SK-N-SH (cell line): ENCODE results near the gene MAGEA3. TPM values are rescaled to one million over a fixed set of nuclear protein-coding genes. Genes with fewer than 3 reads are reported as not detected.

Experiments used
- CTCF ChIA-PET: fragments of 300-600, 350-600 bp; formaldehyde crosslinking; extraction: SDS; loops from one replicate; lab custom pipeline; 2021; lab: Yijun Ruan, JAX
- POLR2A ChIA-PET: fragments of 350-600 bp; sonication (Branson Sonifier 250); formaldehyde crosslinking; extraction: SDS; loops from one replicate; lab custom pipeline; 2020; ENCODE audit warnings: antibody characterized with exemption, inconsistent platforms; lab: Yijun Ruan, JAX
- DNase-seq: peaks from one replicate; pipeline ENCODE4 v3.0.0; 2012
- H2AFZ ChIP-seq: fragments of 200-600 bp; sonication (generic); 2 replicates; pipeline ENCODE4 v1.8.1; 2016; ENCODE audit warnings: antibody characterized with exemption, mild to moderate bottlenecking, low read depth
- H3F3A ChIP-seq: fragments of 200-600 bp; sonication (generic); replicated peaks from 2 replicates; pipeline ENCODE3; 2016; ENCODE audit warnings: antibody characterized with exemption, mild to moderate bottlenecking; ENCODE audit not compliant: insufficient read depth
- H3K27ac ChIP-seq, 2 experiments: fragments of 200-500 bp in 1 of 2; fragments of 200-600 bp in 1 of 2; sonication (Bioruptor generic) in 1 of 2; sonication (generic), shearing (Covaris generic) in 1 of 2; 2 replicates each; pipeline versions ENCODE4 v1.5.1 to v1.6.1; 2014 to 2016; ENCODE audit warnings: low read depth in 2 of 2, inconsistent platforms in 1 of 2, low read length in 1 of 2, mild to moderate bottlenecking in 1 of 2, mixed read lengths in 1 of 2
- H3K27me3 ChIP-seq: fragments of 200-600 bp; sonication (generic), shearing (Covaris generic); 2 replicates; pipeline ENCODE4 v1.6.1; 2016; ENCODE audit warnings: mixed run types; ENCODE audit not compliant: insufficient read depth
- H3K36me3 ChIP-seq, 2 experiments: fragments of 200-500 bp in 1 of 2; fragments of 200-600 bp in 1 of 2; sonication (Bioruptor generic) in 1 of 2; sonication (generic) in 1 of 2; replicated peaks in 1 of 2; 2 replicates each; pipeline versions ENCODE3 to v1.5.1; 2014 to 2016; ENCODE audit warnings: low read length in 1 of 2, mild to moderate bottlenecking in 1 of 2; ENCODE audit not compliant: insufficient read depth in 2 of 2, control insufficient read depth in 1 of 2
- H3K4me1 ChIP-seq, 2 experiments: fragments of 200-500 bp in 1 of 2; fragments of 200-600 bp in 1 of 2; sonication (Bioruptor generic) in 1 of 2; sonication (generic), shearing (Covaris generic) in 1 of 2; 2 replicates each; pipeline versions ENCODE4 v1.5.1 to v1.6.1; 2014 to 2016; ENCODE audit warnings: low read depth in 1 of 2, low read length in 1 of 2, mixed run types in 1 of 2; ENCODE audit not compliant: insufficient read depth in 2 of 2, control insufficient read depth in 1 of 2
- H3K4me2 ChIP-seq: fragments of 200-600 bp; sonication (generic), shearing (Covaris generic); 2 replicates; pipeline ENCODE4 v1.6.1; 2017; ENCODE audit warnings: mixed run types
- H3K4me3 ChIP-seq, 2 experiments: fragments of 200-500 bp in 1 of 2; fragments of 200-600 bp in 1 of 2; sonication (Bioruptor generic) in 1 of 2; sonication (generic), shearing (Covaris generic) in 1 of 2; 2 replicates each; pipeline versions ENCODE4 v1.5.1 to v1.8.1; 2014 to 2016; ENCODE audit warnings: low read depth in 2 of 2, inconsistent platforms in 1 of 2, low read length in 1 of 2, mild to moderate bottlenecking in 1 of 2, mixed read lengths in 1 of 2, moderate library complexity in 1 of 2
- H3K79me2 ChIP-seq: fragments of 200-600 bp; sonication (generic); 2 replicates; pipeline ENCODE4 v1.8.1; 2017; ENCODE audit warnings: mild to moderate bottlenecking; ENCODE audit not compliant: insufficient read depth
- H3K9ac ChIP-seq: fragments of 200-600 bp; sonication (generic); 2 replicates; pipeline ENCODE4 v1.6.1; 2017; ENCODE audit warnings: mixed run types
- H3K9me2 ChIP-seq: fragments of 200-600 bp; sonication (generic); 2 replicates; pipeline ENCODE4 v1.6.1; 2017; ENCODE audit warnings: mixed run types
- H3K9me3 ChIP-seq: fragments of 200-600 bp; sonication (generic); 2 replicates; pipeline ENCODE4 v1.6.1; 2017; ENCODE audit warnings: mixed run types, mild to moderate bottlenecking, moderate library complexity
- H4K20me1 ChIP-seq: fragments of 200-600 bp; sonication (generic); 2 replicates; pipeline ENCODE4 v1.6.1; 2017; ENCODE audit warnings: mild to moderate bottlenecking, mixed run types; ENCODE audit not compliant: insufficient read depth
- ELF1 ChIP-seq: IDR thresholded peaks from 2 replicates; pipeline ENCODE4 v1.4.0; 2012
- EP300 ChIP-seq, 2 experiments: IDR thresholded peaks; 2 replicates each; pipeline versions ENCODE4 v1.4.0 to v1.6.1; 2012; ENCODE audit warnings: borderline replicate concordance in 1 of 2, low read depth in 1 of 2, low read length in 1 of 2
- FOXM1 ChIP-seq: IDR thresholded peaks from 2 replicates; pipeline ENCODE4 v1.4.0; 2012; ENCODE audit warnings: low read depth, mild to moderate bottlenecking
- GATA2 ChIP-seq: sonication (generic); formaldehyde crosslinking; IDR thresholded peaks from 2 replicates; pipeline ENCODE4 v1.5.0; 2020; ENCODE audit warnings: mild to moderate bottlenecking, missing genetic modification reagents
- IRF3 ChIP-seq: fragments of 150-350 bp; IDR thresholded peaks from 2 replicates; pipeline ENCODE4 v1.6.1; 2016; ENCODE audit warnings: mild to moderate bottlenecking, low read depth, low read length
- MXI1 ChIP-seq: IDR thresholded peaks from 2 replicates; pipeline ENCODE4 v1.6.1; 2012; ENCODE audit warnings: mild to moderate bottlenecking, low read depth, low read length, improper control_type of control experiment
- NRF1 ChIP-seq: IDR thresholded peaks from 2 replicates; pipeline ENCODE4 v1.6.1; 2012; ENCODE audit warnings: low read depth, mild to moderate bottlenecking, low read length
- PBX3 ChIP-seq: IDR thresholded peaks from 2 replicates; pipeline ENCODE4; 2012
- RCOR1 ChIP-seq: fragments of 150-350 bp; IDR thresholded peaks from 2 replicates; pipeline ENCODE4 v1.6.1; 2017; ENCODE audit warnings: antibody characterized with exemption, low read length
- RXRA ChIP-seq: IDR thresholded peaks from 2 replicates; pipeline ENCODE4 v1.4.0; 2012; ENCODE audit warnings: low read depth, mild to moderate bottlenecking, borderline replicate concordance
- SIN3A ChIP-seq: IDR thresholded peaks from 2 replicates; pipeline ENCODE4 v1.6.1; 2012; ENCODE audit warnings: low read depth, mild to moderate bottlenecking, low read length, moderate library complexity, borderline replicate concordance
- TAF1 ChIP-seq: IDR thresholded peaks from 2 replicates; pipeline ENCODE4 v1.6.1; 2012; ENCODE audit warnings: low read depth, mild to moderate bottlenecking, low read length, moderate library complexity, borderline replicate concordance
- TEAD4 ChIP-seq: IDR thresholded peaks from 2 replicates; pipeline ENCODE4 v1.4.0; 2012; ENCODE audit warnings: mild to moderate bottlenecking, borderline replicate concordance; ENCODE audit not compliant: insufficient read depth
- USF1 ChIP-seq: IDR thresholded peaks from 2 replicates; pipeline ENCODE4 v1.4.0; 2012; ENCODE audit warnings: low read depth, borderline replicate concordance
- USF2 ChIP-seq: fragments of 150-350 bp; IDR thresholded peaks from 2 replicates; pipeline ENCODE4 v1.6.1; 2017; ENCODE audit warnings: antibody characterized with exemption, low read length, low read depth, borderline replicate concordance
- ZBTB33 ChIP-seq: IDR thresholded peaks from 2 replicates; pipeline ENCODE4 v1.4.0; 2012; ENCODE audit warnings: low read depth, borderline replicate concordance
- WGBS: methylation state at CpG from one replicate; pipeline ENCODE4 v1.1.6; 2017; ENCODE audit warnings: low lambda C conversion rate; 5-methylcytosine and 5-hydroxymethylcytosine counted together
- polyA plus RNA-seq, 3 experiments: library from polyadenylated mRNA; depleted of rRNA; stranded (reverse); fragments of >200 nt; gene quantifications; 2 replicates each; pipeline ENCODE4 v1.2.3, GENCODE V29; 2012

The MAGEA3 gene
- polyA plus RNA-seq, 1 of the 3 experiments (the other 2 are of a cell fraction), result 84.2 TPM

- Histone ChIP-seq H3K4me2 (no peak overlapping the region), H3F3A (no peaks in the 10 kb centered on the region), H3K79me2 (0 out of 2 replicates have a peak, but pooled peaks cover 10% of the 10 kb centered on the region), H3K27me3 (no peaks in the 10 kb centered on the region), H3K9me3 (no peaks in the 10 kb centered on the region), H2AFZ (no peak overlapping the region), H3K36me3 (no peaks in the 10 kb centered on the region), H3K4me3 (no peak overlapping the region), H3K4me1 (no peaks in the 10 kb centered on the region), H3K9me2 (no peaks in the 10 kb centered on the region), H3K27ac (no peak overlapping the region), H4K20me1 (no peaks in the 10 kb centered on the region)
- 43% methylated on average over 5 of the region's 7 CpGs for WGBS
- POLR2A ChIA-PET, result no interaction called here
- DNase-seq, result no peak
- CTCF ChIA-PET, result no interaction called here
- no peak for TF ChIP-seq NRF1
- TF ChIP-seq PBX3, result no peak
- no peak for TF ChIP-seq RXRA
- no peak for TF ChIP-seq FOXM1
- no peak for TF ChIP-seq EP300 (IDR thresholded peaks at IDR 0.05; ENCODE audit: borderline replicate concordance in 1 of 2, low read depth in 1 of 2, low read length in 1 of 2)
- TF ChIP-seq ZBTB33, result no peak
- TF ChIP-seq SIN3A, result no peak
- no peak for TF ChIP-seq ELF1
- TF ChIP-seq TEAD4, result no peak
- TF ChIP-seq USF2, result no peak
- no peak for TF ChIP-seq TAF1
- TF ChIP-seq MXI1, result no peak
- TF ChIP-seq RCOR1, result no peak
- no peak for TF ChIP-seq USF1
- no peak for TF ChIP-seq IRF3
- no peak for TF ChIP-seq GATA2 (CRISPR knock-in tag)
- TF ChIP-seq, all 33 proteins: peak for 0
- H3K9ac ChIP-seq, result no peak overlapping the region
Observed at GRCh38 chrX:152725409-152725808, 26.8 kb downstream of the MAGEA3 start.
